C1 segment of cervical spinal cord (tissue), 14 donors: Measurements from ENCODE around the gene GUCY2F.
A peak's percentile ranks its signal among the peaks of the same experiment; 100 is the strongest.

ENCODE experiments used
- DNase-seq, 14 donors: peaks; one replicate each; lab custom pipeline; 2025; lab: John Stamatoyannopoulos, UW

The GUCY2F gene

GRCh38 chrX:109481986-109482385, at the start of gene GUCY2F:
GUCY2F (minus strand) TSS chrX:109482086; CDS start chrX:109475936, 6,150 bp downstream.
- no peak for DNase-seq

- no peak for DNase-seq
Observed at GRCh38 chrX:109519001-109519400, 37.1 kb upstream of the GUCY2F start.

- no peak for DNase-seq
Observed at GRCh38 chrX:109511113-109511512, 29.2 kb upstream of the GUCY2F start.

GRCh38 chrX:109508915-109509314, 27.0 kb upstream of the GUCY2F start:
- DNase-seq = no peak

GRCh38 chrX:109501176-109501575, 19.3 kb upstream of the GUCY2F start:
- no peak for DNase-seq

- DNase-seq = no peak
Observed at GRCh38 chrX:109498434-109498833, 16.5 kb upstream of the GUCY2F start.

- no peak for DNase-seq
Observed at GRCh38 chrX:109489174-109489573, 7.3 kb upstream of the GUCY2F start.

GRCh38 chrX:109487640-109488039, 5.8 kb upstream of the GUCY2F start:
- no peak for DNase-seq

- peak in 9 of 14 donors; percentile 3 to 37 (median 26) for DNase-seq
Observed at GRCh38 chrX:109485470-109486340, 3.8 kb upstream of the GUCY2F start.

- DNase-seq = no peak
Observed at GRCh38 chrX:109484886-109485285, 3.0 kb upstream of the GUCY2F start.

GRCh38 chrX:109475174-109475891, 6.6 kb downstream of the GUCY2F start:
- peak in 13 of 14 donors; percentile 0 to 56 (median 11) for DNase-seq

- DNase-seq = no peak
Observed at GRCh38 chrX:109472939-109473735, 8.7 kb downstream of the GUCY2F start.

GRCh38 chrX:109464231-109464630, 17.7 kb downstream of the GUCY2F start:
- DNase-seq = no peak

GRCh38 chrX:109463784-109464183, 18.1 kb downstream of the GUCY2F start:
- DNase-seq = no peak

- peak in 5 of 14 donors; percentile 0 to 18 (median 3) for DNase-seq
Observed at GRCh38 chrX:109448282-109448938, 33.5 kb downstream of the GUCY2F start.

- no peak for DNase-seq
Observed at GRCh38 chrX:109441266-109441665, 40.6 kb downstream of the GUCY2F start.

GRCh38 chrX:109440475-109440874, 41.4 kb downstream of the GUCY2F start:
- no peak for DNase-seq

GRCh38 chrX:109409181-109409580, 72.7 kb downstream of the GUCY2F start:
- no peak for DNase-seq

- DNase-seq = no peak
Observed at GRCh38 chrX:109403922-109404321, 78.0 kb downstream of the GUCY2F start.

- no peak for DNase-seq
Observed at GRCh38 chrX:109399831-109400230, 82.1 kb downstream of the GUCY2F start.

- no peak for DNase-seq
Observed at GRCh38 chrX:109398833-109399232, 83.1 kb downstream of the GUCY2F start.
